Stomach (tissue), 9 donors: ENCODE results near the gene RELL2. TPM values are rescaled to one million over a fixed set of nuclear protein-coding genes. Genes with fewer than 3 reads are reported as not detected.

Experiments used
- DNase-seq, 2 donors: peaks; one replicate each; pipeline versions ENCODE4 v3.0.0 to v3.0.0-alpha.2; 2013 to 2019
- H3K27ac ChIP-seq, 5 donors: fragments of 200-600 bp in 4 of 5; sonication (generic) in 4 of 5; one replicate each; pipeline ENCODE4 v1.5.1; 2013 to 2019; ENCODE audit warnings: mild to moderate bottlenecking in 1 of 5, moderate library complexity in 1 of 5
- H3K27me3 ChIP-seq, 3 donors: fragments of 200-600 bp; sonication (generic); one replicate each; pipeline ENCODE4 v1.5.1; 2017 to 2019; ENCODE audit warnings: mixed run types in 1 of 3
- H3K36me3 ChIP-seq, 4 donors: fragments of 200-600 bp; sonication (generic); 1 replicate in 3 of 4; 2 replicates in 1 of 4; pipeline ENCODE4 v1.5.1; 2016 to 2019
- H3K4me1 ChIP-seq, 4 donors: fragments of 200-600 bp; sonication (generic); one replicate each; pipeline ENCODE4 v1.5.1; 2016 to 2019
- H3K4me3 ChIP-seq, 4 donors: fragments of 200-600 bp; sonication (generic) in 3 of 4; one replicate each; pipeline ENCODE4 v1.5.1; 2016 to 2019; ENCODE audit warnings: mild to moderate bottlenecking in 1 of 4
- H3K9me3 ChIP-seq, 4 donors: fragments of 200-600 bp; sonication (generic); one replicate each; pipeline ENCODE4 v1.5.1; 2016 to 2019
- CTCF ChIP-seq, 7 experiments: fragments of 450-650 bp in 4 of 7; fragments of 200-600 bp in 3 of 7; sonication (generic) in 3 of 7; IDR thresholded peaks; one replicate each; pipeline ENCODE4 v1.5.1; 2016 to 2019; ENCODE audit warnings: antibody characterized with exemption in 7 of 7, control low read depth in 2 of 7, mild to moderate bottlenecking in 1 of 7
- EP300 ChIP-seq: sonication (generic); formaldehyde crosslinking; IDR thresholded peaks from one replicate; pipeline ENCODE4 v1.6.1; 2017; ENCODE audit warnings: antibody characterized with exemption
- POLR2A ChIP-seq, 4 donors: fragments of 450-650 bp; IDR thresholded peaks; one replicate each; pipeline ENCODE4 v1.6.1; 2016; ENCODE audit warnings: antibody characterized with exemption in 4 of 4, control low read depth in 2 of 4, mild to moderate bottlenecking in 1 of 4, moderate library complexity in 1 of 4
- POLR2AphosphoS5 ChIP-seq, 3 donors: sonication (generic); formaldehyde crosslinking; IDR thresholded peaks; one replicate each; pipeline ENCODE4 v1.6.1; 2016; ENCODE audit warnings: antibody characterized with exemption in 3 of 3
- WGBS, 5 donors: extraction: QIAGEN DNeasy Blood & Tissue Kit in 3 of 5; methylation state at CpG; one replicate each; pipeline versions ENCODE4 v1.1.5 to v1.1.7; 2013 to 2018; 5-methylcytosine and 5-hydroxymethylcytosine counted together
- intact Hi-C: fragments of 100-400 bp; cut with DNase I; formaldehyde crosslinking; loops from one replicate; pipeline ENCODE4 v1.15.1; 2023; ENCODE audit warnings: low total_unique reads
- polyA plus RNA-seq, 3 donors: library from polyadenylated mRNA; stranded (reverse); fragments of 200-250 nt; gene quantifications; one replicate each; pipeline ENCODE4 v1.2.3, GENCODE V29; 2013
- total RNA-seq, 5 donors: library from RNA; depleted of rRNA; stranded (reverse); fragments of >200 nt; gene quantifications; one replicate each; pipeline versions ENCODE4 v1.1.0 to v1.2.3, GENCODE V29; 2014 to 2016
- donor health status: healthy with polysubstance abuse.
- donor health status: Bipolar disorder and iron deficiency.
- donor health status: healthy.

RELL2 gene
- total and polyA plus RNA-seq, 8 donors, result 0.45 to 4.9 (median 1.2) TPM; not detected in 1

- no peak for DNase-seq
- Histone ChIP-seq H3K4me1 (peaks cover 48 to 98% (median 68%) of the 10 kb centered on the region in 4 donors), H3K27ac (peak overlapping the region in 2 of 5 donors; percentile 2 to 30), H3K4me3 (no peak overlapping the region), H3K27me3 (no peaks in the 10 kb centered on the region), H3K9me3 (no peaks in the 10 kb centered on the region), H3K36me3 (no peaks in the 10 kb centered on the region)
- TF ChIP-seq EP300 (no peak), POLR2AphosphoS5 (IDR thresholded peaks at IDR 0.05) (no peak), CTCF (IDR thresholded peaks at IDR 0.05) (no peak), POLR2A (IDR thresholded peaks at IDR 0.05) (no peak)
- WGBS, 5 donors, result 68 to 89% (median 85%) methylated on average over 3 of the region's 3 CpGs
- intact Hi-C loops, result no loop called here
Measured at GRCh38 chr5:141611289-141611688, 25.5 kb upstream of the RELL2 start.

DNA sequence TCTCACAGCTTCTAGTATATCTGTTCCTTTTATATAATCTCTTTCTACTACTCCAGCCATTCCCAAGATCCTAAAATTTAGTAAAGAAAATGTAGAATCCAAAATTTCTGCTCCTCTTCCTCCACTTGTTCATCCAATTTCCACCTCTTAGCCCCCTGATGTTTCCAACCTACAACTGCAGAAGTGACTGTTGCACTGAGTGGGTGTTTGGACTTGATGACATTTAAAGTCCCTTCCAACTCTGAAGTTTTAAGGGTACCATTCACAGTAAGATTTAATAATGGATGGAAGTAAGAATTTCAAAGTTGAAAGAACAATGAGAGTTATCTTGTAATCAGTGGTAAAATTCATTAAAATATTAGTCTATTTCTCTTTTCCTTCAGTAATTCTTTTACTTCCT lies 23.5 kb upstream of the RELL2 start:
- no peaks in the 10 kb centered on the region for H3K36me3 ChIP-seq
- H3K27ac ChIP-seq, result peak overlapping the region in 4 of 5 donors; percentile 21 to 48 (median 44)
- H3K27me3 ChIP-seq, result no peaks in the 10 kb centered on the region
- no peak for DNase-seq
- no peak overlapping the region for H3K4me3 ChIP-seq
- peaks cover 50 to 98% (median 70%) of the 10 kb centered on the region in 4 donors for H3K4me1 ChIP-seq
- intact Hi-C loops, result no loop called here
- H3K9me3 ChIP-seq, result no peaks in the 10 kb centered on the region
- no peak for TF ChIP-seq POLR2A (IDR thresholded peaks at IDR 0.05)
- TF ChIP-seq POLR2AphosphoS5 (IDR thresholded peaks at IDR 0.05), result no peak

- peak overlapping the region in 3 of 4 donors; percentile 86 to 99 (median 90) for H3K4me3 ChIP-seq
Measured at GRCh38 chr5:141615991-141616720, 20.6 kb upstream of the RELL2 start.

GRCh38 chr5:141617128-141617527 lies 19.7 kb upstream of the RELL2 start:
- intact Hi-C loops, result no loop called here
- Histone ChIP-seq H3K27me3 (no peaks in the 10 kb centered on the region), H3K27ac (peak overlapping the region in 4 of 5 donors; percentile 96 to 99 (median 99)), H3K4me1 (peaks cover 35 to 67% (median 54%) of the 10 kb centered on the region in 4 donors), H3K4me3 (peak overlapping the region; percentile 86 to 99 (median 91)), H3K36me3 (peaks cover 13 to 23% (median 23%) of the 10 kb centered on the region in 4 donors), H3K9me3 (no peaks in the 10 kb centered on the region)
- WGBS, 5 donors, result 13 to 31% (median 22%) methylated on average over 2 of the region's 2 CpGs
- no peak for DNase-seq
- TF ChIP-seq EP300 (no peak), POLR2AphosphoS5 (IDR thresholded peaks at IDR 0.05) (no peak), CTCF (IDR thresholded peaks at IDR 0.05) (no peak), POLR2A (IDR thresholded peaks at IDR 0.05) (no peak)

More at GRCh38 chr5:141615991-141616720, 20.6 kb upstream of the RELL2 start:
- no peak for DNase-seq
- TF ChIP-seq CTCF (IDR thresholded peaks at IDR 0.05) (no peak), EP300 (no peak)
- Histone ChIP-seq H3K9me3 (no peaks in the 10 kb centered on the region), H3K36me3 (peaks cover 5 to 14% (median 13%) of the 10 kb centered on the region in 4 donors), H3K4me1 (peaks cover 42 to 77% (median 59%) of the 10 kb centered on the region in 4 donors), H3K27me3 (no peaks in the 10 kb centered on the region), H3K27ac (peak overlapping the region; percentile 55 to 99 (median 99))
- WGBS, 5 donors, result 28 to 56% (median 43%) methylated on average over 9 of the region's 9 CpGs
- intact Hi-C loops, result no loop called here

GRCh38 chr5:141617682-141618029 lies 19.1 kb upstream of the RELL2 start:
- H3K4me3 ChIP-seq, result peak overlapping the region; percentile 86 to 99 (median 91)
- peak overlapping the region; percentile 96 to 100 (median 99) for H3K27ac ChIP-seq
- 3 to 11% (median 8%) methylated on average over 9 of the region's 9 CpGs for WGBS, 5 donors
- TF ChIP-seq POLR2A (IDR thresholded peaks at IDR 0.05) (no peak), CTCF (IDR thresholded peaks at IDR 0.05) (no peak), EP300 (no peak)
- intact Hi-C loops, result no loop called here
- no peak for DNase-seq
- H3K36me3 ChIP-seq, result peaks cover 17 to 29% (median 28%) of the 10 kb centered on the region in 4 donors
- H3K4me1 ChIP-seq, result peaks cover 35 to 62% (median 49%) of the 10 kb centered on the region in 4 donors
- H3K9me3 ChIP-seq, result no peaks in the 10 kb centered on the region
- no peaks in the 10 kb centered on the region for H3K27me3 ChIP-seq
